GM20000 (cell line): ENCODE results near the gene SELENOW.
"Not testable (repeated sequence)": the region's sequence is repeated elsewhere in the genome, so short reads cannot be mapped to it uniquely, and the experiment has no call there.

Experiments
- DNase-seq: peaks from one replicate; pipeline ENCODE4 v3.0.0; 2012; ENCODE audit warnings: low spot score
- CTCF ChIP-seq: IDR thresholded peaks from 2 replicates; pipeline ENCODE4 v1.5.1; 2012; ENCODE audit warnings: mild to moderate bottlenecking, control low read depth; ENCODE audit errors: extremely low read depth, missing control alignments

SELENOW gene

DNA sequence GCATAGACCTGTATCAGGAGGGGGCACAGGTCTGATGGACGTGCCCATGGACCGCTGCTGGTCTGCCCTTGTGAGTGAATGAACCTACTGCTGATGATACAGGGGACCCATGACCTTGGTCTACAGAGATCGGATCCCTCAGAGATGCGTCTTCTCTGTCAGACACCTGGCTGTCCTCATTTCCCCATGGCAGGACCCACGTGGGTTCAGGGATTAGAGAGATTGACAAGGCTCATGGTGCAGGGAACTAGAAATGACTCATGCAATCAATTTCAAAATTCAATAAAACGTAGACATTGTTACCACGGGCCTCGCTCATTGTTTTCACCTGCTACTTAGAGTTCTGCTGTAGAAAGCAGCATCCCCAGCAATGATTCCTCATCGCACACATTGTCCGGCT lies 26.8 kb downstream of the SELENOW start:
- no peak for TF ChIP-seq CTCF
- DNase-seq: no peak

DNA sequence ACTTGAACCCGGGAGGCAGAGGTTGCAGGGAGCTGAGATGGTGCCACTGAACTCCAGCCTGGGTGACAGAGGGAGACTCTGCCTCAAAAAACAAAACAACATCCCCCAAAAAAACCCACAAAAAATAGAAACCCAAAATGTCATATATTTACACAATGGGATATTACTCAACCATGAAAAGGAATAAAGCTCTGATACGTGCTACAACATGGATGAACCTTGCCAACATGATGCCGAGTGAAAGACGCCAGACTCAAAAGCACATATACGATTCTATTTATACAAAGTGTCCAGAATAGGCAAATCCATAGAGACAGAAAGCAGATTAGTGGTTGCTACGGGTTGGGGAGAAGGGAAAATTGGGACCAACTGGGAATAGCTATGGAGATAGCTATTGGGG lies 27.9 kb downstream of the SELENOW start:
- DNase-seq: no peak
- no peak for TF ChIP-seq CTCF

GRCh38 chr19:47813304-47813994 lies 34.9 kb downstream of the SELENOW start:
- TF ChIP-seq CTCF: peak; percentile 91
- peak; percentile 82 for DNase-seq

DNA sequence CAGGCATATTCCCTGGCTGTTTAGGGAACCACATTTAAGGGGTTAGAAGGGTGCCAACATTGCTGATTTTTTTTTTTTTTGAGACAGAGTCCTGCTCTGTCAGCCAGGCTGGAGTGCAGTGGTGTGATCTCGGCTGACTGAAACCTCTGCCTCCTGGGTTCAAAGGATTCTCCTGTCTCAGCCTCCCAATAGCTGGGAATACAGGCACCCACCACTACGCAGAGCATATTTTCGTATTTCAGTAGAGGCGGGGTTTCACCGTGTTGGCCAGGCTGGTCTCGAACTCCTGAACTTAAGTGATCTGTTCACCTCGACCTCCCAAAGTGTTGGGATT lies 35.5 kb downstream of the SELENOW start:
- DNase-seq: no peak
- TF ChIP-seq CTCF: no peak

GRCh38 chr19:47816270-47816669 lies 37.8 kb downstream of the SELENOW start:
- not testable (repeated sequence) for DNase-seq

- DNase-seq: not testable (repeated sequence)
Measured at GRCh38 chr19:47818221-47818620, 39.7 kb downstream of the SELENOW start.

- DNase-seq: no peak
- TF ChIP-seq CTCF: no peak
Measured at GRCh38 chr19:47819858-47820257, 41.4 kb downstream of the SELENOW start.

- no peak for DNase-seq
Measured at GRCh38 chr19:47820410-47820809, 41.9 kb downstream of the SELENOW start.

More at GRCh38 chr19:47820410-47820809, 41.9 kb downstream of the SELENOW start:
- no peak for TF ChIP-seq CTCF
